CD4-positive, alpha-beta T cell treated with Interleukin-15 for 1 hour (primary cell): Measurements from ENCODE around the gene GLDN.

Source experiments
- DNase-seq: peaks from one replicate; pipeline ENCODE4 v3.0.0-alpha.2; 2020

The GLDN gene

DNA sequence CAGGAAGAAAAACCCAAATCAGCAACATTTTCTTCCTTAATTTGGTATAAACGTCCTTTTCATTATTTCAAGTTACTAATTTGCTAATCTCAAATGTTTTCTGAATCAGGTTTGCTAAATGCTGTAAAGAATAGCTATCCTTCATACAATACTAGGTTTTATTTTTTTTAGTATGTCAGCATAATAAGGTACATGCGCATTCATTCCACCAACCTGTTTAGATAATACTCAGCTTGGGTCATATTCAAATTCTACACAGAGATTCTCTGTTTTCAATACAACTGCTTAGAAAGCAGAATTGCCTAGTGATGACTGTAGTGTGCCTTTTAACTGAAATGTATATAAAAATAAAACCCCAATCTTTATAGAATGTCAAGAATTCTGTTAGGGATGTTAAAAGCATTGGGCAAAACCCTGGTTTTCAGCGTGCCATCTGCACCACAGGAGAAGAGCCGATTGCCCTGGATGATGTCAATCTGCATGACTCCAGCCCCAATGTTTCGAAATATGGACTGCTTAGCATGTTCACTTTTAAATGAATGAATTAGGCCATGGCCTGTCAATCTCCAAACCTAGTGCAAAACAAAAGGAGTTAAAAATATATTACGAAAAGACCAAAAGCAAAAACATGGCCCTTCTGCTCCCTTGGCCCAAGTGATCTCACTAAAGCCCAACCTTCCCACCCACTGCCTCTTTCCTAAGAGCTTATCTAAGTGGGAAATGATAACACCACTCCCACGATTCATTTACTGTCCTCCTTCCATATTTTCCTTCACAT lies 107.4 kb downstream of the GLDN start:
- no peak for DNase-seq

DNA sequence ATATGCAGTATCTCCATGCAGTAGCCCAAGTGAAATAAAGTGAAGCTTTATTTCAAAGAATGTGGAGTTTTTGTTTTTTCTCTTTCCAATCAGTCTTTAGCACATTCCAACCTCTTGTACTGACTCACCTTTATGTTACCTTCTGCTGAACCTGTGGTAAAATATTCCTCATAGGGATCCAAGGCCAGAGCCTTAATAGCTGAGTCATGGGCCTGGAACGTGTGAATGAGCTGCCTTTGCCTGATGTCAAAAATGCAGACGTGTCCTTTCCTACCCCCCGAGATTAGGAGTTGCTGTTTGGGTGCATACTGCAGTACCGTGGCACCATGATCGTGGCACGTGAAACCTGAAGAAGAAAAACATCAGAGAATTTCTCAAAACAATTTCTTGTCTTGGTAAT lies 108.5 kb downstream of the GLDN start:
- no peak for DNase-seq
